Inflammatory macrophage (primary cell): Measurements from ENCODE around the gene KIF13A.
A peak's percentile ranks its signal among the peaks of the same experiment; 100 is the strongest.
"Not testable (repeated sequence)": the region's sequence is repeated elsewhere in the genome, so short reads cannot be mapped to it uniquely, and the experiment has no call there.

ENCODE experiments used
- DNase-seq, 2 donors: peaks; one replicate each; pipeline ENCODE4 v3.0.0-alpha.2; 2020 to 2022

Gene KIF13A

DNA sequence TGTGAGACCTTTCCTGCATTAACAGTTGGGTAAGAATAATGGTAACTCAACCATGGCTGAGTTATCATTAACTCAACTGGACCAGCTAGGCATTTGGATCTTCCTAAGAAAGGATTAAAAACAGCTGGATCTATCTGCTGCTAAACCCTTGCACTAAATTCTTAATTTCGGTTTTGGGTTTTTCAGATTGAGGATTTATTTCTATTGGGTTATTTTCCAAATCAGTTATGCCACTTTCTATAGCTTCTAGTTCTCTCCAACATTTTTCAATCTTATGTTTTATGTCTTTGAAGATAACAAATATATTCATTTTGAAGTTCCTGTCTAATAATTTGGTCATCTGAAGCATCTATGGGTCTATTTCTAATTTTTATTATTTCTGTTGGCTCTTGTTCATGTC lies 92.5 kb downstream of the KIF13A start:
- no peak for DNase-seq

DNA sequence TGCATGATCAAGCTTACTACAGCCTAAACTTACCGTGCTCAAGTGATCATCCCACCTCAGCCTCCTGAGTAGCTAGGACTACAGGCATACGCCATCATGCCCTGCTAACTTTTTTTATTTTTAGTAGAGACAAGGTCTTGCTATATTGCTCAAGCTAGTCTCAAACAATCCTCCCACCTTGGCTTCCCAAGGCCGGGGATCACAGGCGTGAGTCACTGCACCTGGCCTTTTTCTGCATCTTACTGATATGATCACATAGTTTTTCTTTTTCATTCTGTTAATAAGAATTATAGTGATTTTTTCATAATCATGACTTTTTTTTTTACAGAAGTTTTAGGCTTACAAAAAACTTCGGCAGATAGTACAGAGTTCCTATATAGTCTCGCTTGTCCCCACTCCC lies 93.2 kb downstream of the KIF13A start:
- no peak for DNase-seq

DNA sequence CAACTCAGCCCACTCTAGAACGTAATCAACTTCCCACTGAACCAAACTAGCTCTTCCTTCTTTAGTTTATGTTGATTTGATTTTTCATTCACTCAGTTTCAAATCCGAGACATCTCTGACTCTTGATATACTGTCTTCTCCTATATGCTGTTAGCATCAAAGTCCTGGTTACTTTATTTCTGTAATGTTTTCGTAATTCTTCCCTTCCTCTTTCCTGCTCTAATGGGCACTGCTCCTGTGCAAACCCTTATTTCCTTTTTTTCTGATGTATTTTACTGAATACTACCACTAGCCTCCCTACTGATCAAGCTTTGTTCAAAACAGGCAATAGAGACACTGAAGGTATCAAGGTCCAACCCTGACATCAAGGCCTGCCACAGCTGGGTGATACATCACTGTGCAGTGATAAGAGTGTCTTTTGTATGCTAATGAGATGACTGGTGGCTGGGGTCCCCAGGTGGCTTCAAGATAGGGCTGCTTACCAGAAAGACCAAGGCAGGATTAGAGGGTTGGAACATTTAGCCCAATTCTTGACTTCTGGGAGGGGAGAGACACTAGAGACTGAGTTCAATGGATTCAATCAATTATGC lies 95.2 kb downstream of the KIF13A start:
- peak; percentile 47 to 85 for DNase-seq

DNA sequence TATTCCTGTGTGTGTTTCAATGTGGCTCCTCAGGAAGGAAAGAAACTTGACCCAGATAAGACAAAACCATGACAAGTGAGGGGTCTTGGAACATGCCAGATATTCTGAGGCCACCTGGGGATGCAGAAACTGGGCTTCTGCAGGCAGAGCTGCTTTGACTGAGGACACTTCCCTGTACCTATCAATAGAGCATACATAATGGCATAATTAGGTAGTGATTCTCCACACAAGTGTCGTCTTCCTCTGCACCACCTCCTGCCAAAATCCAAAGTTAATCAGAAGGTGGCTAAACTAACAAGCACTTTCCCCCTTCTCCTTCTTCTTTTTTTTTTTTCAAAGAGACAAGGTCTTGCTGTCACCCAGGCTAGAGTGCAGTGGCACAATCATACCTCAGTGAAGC lies 97.1 kb downstream of the KIF13A start:
- DNase-seq, result no peak

DNA sequence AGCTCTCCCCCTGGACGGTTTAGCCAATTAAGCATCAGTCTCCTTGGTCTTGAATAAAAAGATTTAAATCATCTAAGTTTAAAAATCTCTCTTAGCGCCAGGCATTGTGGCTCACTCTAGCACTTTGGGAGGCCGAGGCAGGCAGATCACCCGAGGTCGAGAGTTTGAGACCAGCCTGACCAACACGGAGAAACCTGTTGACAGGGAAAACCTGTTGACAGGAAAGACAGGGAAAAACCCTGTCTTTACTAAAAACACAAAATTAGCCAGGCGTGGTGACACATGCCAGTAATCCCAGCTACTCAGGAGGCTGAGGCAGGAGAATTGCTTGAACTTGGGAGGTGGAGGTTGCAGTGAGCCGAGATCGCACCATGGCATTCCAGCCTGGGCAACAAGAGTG lies 97.7 kb downstream of the KIF13A start:
- not testable (repeated sequence) for DNase-seq

DNA sequence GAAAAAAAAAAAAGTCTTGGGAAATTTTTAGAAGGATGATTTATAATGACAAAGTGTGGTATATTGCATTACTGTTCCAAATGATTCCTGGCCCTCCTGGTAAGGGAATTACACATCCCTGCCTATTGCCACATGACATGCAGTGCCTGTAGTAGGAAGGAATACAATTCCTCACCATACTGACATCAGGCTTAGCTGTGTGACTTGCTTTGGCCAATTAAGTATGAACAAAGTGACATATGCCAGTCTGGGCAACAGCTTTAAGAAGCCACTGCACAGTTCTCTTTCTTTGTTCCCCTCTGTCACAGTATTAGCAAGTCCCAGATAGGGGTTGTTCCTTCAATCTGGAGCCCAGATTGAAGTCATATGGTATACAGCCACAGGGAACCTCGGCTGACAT lies 100.5 kb downstream of the KIF13A start:
- peak; percentile 81 to 83 for DNase-seq

DNA sequence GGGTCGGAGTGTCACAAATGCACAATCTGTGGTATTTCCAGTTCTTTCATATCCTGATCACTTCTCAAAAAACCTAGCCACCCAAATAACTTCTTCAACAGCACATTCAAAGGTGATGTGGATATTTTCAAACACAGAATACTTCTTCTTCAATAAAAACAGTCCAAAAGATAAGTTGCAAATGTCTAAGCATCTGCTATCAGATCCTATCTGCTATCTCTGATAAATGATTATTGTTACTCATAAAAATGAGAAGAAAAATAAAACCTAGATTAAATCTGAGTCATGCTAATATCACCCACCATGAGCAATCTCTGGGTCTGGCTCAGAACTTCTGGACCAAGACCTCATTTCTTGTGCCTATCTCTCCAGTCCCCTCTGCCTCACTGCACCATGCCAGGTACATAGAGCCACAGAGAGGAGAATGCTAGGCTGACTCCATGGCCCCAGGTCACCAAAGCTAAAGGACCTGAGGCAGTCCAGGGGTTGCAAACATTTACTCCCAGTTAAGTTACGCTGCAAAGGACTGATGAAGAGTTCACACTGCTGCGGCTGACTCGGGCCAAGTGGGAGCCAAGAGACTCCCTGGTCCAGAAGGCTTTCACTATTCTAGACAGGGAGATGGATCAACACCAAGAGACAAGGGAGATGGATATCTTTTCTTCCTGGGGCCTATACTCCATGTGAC lies 101.4 kb downstream of the KIF13A start:
- no peak for DNase-seq

DNA sequence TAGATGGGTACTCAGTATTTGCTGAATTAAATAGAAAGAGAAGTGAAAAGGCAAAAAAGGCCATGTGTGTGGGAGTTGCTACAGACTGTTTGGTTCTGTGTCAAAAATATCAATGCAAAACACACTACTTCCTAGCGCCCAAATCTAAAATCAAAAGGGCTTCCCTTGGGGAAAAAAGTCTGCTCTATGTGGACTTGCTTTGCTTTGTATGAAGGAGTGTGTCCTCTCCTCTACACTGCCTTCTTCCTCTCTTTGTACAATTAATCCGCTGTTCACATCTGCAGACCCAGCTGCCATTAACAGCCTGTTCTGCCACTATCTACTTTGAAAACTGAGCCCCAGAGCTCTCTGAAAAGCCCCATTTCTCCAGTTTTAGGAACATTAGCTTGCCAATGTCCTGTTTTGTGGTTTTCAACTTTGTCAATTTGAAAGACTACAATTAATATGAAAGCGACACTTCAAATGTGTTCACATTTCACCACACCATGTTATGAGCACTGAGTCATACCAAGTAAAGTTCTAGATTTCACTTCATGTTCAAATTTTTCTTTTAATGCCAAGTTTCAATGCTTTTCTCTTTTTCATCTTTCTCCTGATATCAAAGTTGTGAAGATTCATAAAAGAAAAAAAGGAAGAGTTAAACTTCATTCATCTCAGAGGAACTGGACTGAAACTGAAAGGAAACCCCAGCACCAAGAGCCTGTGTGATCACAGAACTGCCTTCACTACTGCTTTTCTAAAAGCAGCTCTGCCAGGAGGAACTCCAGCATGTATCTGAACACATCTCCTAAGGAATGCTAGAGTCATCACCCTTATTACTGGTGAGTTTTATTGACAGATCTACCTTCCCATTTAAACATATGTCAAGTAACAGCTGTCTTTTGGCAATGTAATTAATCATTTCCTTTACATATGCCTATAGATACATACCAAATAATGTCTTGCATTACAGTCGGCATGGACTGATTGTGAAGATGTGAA lies 102.6 kb downstream of the KIF13A start:
- DNase-seq, result peak; percentile 76 to 77

DNA sequence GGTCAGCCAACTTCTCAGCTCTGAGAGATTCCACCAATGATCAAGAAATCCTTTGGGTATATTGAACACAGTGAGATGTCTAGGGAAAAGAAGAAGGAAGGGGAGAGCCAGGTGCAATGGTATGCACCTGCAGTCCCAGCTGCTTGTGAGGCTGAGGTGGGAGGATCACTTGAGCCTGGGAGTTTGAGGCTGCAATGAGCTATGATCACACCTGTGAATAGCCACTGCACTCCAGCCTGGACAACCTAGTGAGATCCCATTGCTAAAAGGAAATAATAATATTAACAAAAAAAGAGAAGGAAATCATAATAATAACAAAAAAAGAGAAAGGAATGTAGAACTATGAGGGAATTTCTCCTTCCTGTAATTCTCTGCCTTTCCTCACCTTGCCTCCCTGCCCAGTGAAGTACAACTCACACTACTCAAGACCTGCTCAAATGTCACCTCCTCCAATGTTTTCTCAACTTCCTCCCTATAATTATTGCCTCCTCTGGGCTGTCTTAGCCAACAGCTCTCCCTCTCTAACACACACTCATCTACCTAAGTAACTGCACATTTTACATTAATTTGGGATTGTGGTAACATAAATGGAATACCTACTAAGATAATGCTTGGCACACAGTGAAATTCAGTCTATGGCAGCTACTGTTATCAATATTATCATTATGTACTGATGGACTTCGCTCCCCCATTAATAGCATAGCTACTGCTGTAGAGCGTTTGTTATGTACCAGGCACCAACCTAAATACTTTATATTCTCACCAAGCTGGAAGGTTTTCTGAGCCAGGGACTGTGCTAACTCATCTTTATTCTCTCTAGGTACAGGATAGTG lies 103.6 kb downstream of the KIF13A start:
- DNase-seq, result peak in 1 of 2 donors; percentile 16

DNA sequence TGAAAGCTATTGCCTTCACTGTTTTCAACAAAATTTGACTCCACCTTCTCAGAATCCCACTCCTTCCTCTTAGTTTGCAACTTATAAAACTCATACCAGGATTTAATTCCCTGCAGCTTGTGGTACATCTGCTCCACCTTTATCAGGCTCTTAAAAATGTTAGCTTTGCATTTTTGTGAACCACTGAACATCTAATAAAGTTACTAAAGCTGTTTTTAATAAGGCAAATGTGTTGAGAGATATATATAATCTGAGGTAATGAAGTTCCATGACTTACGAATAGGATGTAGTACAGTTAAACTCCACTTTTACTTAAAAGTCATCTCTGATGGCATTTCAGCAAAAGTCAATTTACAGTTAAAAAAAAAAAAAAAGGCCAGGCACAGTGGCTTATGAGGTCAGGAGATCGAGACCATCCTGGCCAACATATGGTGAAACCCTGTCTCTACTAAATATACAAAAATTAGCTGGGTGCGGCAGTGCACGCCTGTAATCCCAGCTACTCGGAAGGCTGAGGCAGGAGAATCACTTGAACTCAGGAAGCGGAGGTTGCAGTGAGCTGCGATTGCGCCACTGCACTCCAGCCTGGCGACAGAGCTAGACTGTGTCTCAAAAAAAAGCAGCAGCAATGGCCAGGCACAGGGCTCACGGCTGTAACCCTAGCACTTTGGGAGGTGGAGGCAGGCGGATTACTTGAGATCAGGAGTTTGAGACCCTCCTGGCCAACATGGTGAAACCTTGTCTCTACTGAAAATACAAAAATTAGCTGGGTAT lies 106.2 kb downstream of the KIF13A start:
- DNase-seq, result peak; percentile 76 to 78

DNA sequence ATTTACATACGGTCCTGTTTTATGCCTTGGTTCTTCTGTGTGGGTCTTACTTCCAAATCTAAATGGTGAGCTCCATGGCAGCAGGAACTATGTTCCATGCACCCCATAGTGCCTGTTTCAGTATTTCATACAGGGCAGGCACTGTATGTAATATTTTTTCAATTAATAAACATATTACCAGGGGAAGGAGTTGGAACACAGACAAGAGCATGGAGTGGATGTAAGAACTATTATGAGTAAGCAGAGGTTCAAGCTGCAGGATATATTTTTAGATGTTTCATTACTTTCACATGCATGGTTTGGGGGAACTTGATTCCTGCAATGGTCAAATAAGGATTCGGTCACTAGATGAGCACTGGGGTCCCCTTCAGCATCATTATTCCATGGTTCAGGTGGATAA lies 108.3 kb downstream of the KIF13A start:
- DNase-seq, result no peak

DNA sequence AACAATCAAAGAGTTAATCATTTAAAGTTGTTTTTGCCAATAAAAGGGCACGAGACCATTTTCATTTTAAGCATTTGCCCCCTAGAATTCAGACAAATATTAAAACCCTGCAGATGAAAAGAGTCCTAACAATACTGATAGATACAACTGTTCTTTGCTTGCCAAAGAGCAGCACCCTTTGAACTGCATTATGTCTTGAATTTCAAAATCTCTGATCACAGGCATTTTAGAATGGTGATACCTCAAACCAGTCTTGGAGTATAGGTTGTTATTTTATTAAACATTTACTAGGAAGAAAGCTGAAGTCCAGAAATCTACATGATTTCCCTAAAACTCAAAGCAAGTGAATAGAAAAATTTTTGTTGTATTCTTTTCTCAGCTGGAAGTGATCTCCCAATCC lies 108.7 kb downstream of the KIF13A start:
- DNase-seq, result no peak

DNA sequence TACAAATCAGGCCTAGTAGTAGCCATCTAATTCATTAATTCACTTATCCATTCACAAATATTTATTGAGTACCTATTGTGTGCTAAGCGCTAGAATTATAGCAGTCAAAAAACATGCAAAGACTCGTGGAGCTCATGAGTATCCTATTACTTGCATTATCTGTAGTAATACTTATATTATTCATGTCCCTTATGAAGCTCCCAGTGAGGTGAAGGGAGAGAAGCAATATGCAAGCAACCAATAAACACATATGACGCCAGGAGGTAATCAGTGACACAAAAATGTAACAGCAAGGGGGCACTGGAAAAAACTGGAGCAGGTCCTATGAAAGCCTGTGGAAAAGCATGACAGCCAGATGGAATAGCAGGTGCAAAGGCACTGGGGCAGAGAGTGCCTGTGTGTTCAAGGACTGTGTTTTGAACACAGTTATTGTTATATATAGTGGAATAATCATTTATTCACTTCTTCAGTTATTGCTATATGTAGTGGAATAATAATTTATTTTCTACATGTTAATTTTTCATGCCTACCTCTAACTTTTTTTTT lies 109.5 kb downstream of the KIF13A start:
- DNase-seq, result no peak

DNA sequence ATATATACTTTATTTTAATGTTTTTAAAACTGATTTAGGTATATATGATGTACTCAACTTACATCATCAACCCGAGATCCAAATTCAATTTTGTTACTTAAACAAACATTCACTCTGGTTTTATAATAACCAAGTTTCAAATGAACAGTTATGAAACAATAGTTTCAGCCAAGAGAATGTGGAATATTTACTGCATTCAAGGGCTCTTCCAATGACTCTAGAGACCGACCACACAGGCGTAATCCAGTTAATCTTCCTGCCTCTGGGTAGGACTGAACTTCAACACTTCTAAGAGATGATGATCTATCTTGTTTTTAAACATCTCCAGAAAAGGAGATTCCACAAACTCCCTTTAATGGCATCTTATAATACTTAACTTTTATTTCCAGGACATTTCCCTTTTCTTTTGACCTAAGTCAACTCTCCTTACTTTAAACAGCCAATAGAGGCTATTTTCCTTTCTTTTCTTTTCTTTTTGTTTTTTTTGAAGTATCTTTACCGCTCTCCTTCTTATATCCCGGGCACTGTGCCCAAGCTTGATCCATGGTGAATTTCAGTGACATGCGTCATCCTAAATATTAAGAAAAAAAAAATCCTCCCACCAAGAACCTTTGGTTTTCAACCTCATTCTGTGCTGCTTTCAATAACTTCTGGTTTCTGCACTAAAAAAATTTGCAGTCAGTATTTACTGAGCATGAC lies 110.1 kb downstream of the KIF13A start:
- no peak for DNase-seq

DNA sequence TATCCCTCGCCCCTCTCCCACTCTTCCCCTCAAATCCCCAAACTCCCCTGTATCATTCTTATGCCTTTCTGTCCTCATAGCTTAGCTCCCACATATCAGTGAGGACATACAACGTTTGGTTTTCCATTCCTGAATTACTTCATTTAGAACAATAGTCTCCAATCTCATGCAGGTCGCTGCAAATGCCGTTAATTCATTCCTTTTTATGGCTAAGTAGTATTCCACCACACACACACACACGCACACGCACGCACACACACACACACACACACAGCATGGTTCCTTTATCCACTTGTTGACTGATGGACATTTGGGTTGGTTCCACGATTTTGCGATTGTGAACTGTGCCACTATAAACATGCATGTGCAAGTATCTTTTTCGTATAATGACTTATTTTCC lies 112.7 kb downstream of the KIF13A start:
- DNase-seq, result no peak

DNA sequence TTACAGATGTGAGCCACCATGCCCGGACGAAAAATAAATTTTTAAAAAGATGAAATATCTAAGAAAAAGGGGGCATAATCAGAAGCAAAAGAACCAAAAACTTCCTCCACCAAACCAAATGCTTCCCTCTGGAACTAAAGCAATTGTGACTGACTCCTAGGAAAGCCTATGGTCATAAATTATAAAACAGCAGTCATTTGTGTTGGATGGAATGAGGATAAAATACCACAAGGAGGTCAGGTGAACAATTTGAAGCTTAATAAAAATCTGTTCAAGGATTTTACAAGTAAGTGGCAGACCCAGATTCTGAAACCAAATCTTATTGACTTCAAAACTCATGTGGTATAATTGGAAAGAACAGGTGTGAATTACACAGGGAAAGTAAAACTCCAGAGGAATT lies 114.5 kb downstream of the KIF13A start:
- no peak for DNase-seq

DNA sequence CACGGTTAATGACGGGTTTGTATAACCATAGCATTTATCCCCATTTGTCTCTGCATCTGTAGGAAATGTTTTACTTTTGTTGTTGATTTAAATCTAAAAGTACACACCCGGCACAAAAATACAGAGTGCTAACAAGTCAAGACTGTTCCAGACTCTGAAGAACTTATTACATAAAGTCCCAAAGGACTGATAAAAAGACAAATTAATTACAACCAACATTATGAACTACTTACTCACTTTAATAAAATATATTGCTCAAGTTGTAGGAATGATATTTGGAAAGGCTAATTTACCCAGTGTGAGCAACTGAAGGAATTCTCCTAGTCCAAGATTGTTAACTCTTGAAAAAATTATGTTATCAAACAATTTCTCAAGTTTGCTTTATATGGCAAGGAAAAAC lies 115.6 kb downstream of the KIF13A start:
- DNase-seq, result no peak

DNA sequence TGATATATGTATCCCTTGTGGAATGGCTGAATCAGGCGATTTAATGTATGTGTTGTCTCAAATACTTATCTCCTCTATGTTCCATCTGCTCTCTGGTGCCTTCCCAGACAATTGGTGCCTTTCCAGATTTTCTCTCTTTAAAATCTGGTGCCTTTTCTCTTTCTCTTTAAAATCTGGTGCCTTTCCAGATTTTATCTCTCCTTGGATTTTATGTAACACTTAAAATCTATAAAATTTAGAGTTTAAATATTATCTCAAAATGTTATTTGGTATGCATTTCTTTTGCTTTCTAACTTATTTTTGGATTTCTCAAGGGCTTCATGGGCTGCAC lies 116.3 kb downstream of the KIF13A start:
- no peak for DNase-seq

DNA sequence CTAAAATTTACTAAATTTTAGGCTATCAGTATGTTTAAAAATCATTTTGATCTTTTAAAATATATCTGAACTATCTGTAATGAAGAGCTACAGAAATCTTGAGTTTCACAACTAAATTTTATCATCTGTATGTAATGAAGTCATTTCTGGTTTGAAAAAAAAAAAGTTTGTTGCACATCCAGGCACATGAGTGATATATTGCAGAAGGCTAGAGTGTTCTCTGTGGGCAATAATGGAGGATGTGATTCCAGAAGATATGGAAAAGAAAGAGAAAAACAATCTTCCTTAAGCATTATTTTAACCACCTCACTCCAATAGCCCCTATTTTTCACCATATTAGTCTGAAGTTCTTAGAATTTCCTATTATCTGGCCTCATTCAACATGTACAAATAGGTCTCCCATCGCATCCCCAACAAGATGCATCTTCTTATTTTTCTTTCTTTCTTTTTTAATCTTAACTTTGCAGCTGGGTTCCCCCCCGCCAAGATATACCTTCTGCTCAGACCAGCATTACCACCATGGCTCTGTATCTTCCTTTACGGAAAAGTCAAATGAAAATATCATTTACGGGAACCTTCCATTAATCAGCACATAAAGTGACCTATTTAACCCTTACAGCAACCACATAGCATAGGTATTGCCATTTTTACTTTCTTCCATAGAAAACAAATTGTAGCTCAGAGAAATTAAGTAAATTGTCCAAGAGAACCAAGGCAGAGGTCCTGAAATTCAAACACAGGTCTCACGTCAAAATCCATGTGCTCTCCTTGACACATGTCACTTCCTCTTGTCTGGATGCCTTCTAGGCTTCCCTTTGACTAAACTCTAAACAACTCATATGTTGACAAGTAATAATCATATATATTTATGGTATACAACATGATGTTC lies 116.9 kb downstream of the KIF13A start:
- peak; percentile 14 to 70 for DNase-seq

DNA sequence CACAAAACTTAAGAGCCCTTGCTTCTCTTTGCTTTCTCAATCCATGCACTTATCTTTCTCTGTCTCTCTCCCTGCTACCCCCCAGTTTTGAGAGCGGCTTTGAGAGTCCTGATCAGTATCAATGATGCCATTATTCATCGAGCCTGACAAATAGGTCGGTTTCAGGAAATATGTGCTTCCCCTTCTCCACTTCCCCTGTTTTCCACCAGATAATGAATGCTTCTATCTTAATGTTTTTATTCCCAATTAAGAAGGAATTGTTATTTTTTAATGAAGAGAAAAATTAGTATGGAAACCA lies 117.7 kb downstream of the KIF13A start:
- DNase-seq, result peak; percentile 24 to 33
